GM19397 (cell line): Measurements from ENCODE around the gene RFPL3.
"Not testable (repeated sequence)": the region's sequence is repeated elsewhere in the genome, so short reads cannot be mapped to it uniquely, and the experiment has no call there.

ENCODE experiments used
- ATAC-seq: cut with Tn5 transposase; IDR thresholded peaks from one replicate; pipeline ENCODE4 v1.9.1; 2021; ENCODE audit warnings: mild to moderate bottlenecking, moderate library complexity; ENCODE audit not compliant: unreplicated experiment

The RFPL3 gene

GRCh38 chr22:32329202-32329645 lies 28.4 kb upstream of the RFPL3 start:
- ATAC-seq = no peak

GRCh38 chr22:32331236-32331917 lies 26.3 kb upstream of the RFPL3 start:
- ATAC-seq = no peak

- ATAC-seq = no peak
Measured at GRCh38 chr22:32331918-32332725, 25.5 kb upstream of the RFPL3 start.

GRCh38 chr22:32333141-32333768 lies 24.4 kb upstream of the RFPL3 start:
- no peak for ATAC-seq

- ATAC-seq = no peak
Measured at GRCh38 chr22:32333769-32334659, 23.7 kb upstream of the RFPL3 start.

GRCh38 chr22:32334660-32335365 lies 22.9 kb upstream of the RFPL3 start:
- ATAC-seq = no peak

- no peak for ATAC-seq
Measured at GRCh38 chr22:32335471-32335870, 22.2 kb upstream of the RFPL3 start.

- no peak for ATAC-seq
Measured at GRCh38 chr22:32336121-32336603, 21.5 kb upstream of the RFPL3 start.

- ATAC-seq = no peak
Measured at GRCh38 chr22:32336771-32337424, 20.8 kb upstream of the RFPL3 start.

- ATAC-seq = not testable (repeated sequence)
Measured at GRCh38 chr22:32337425-32337824, 20.2 kb upstream of the RFPL3 start.

- no peak for ATAC-seq
Measured at GRCh38 chr22:32338757-32339156, 18.9 kb upstream of the RFPL3 start.

GRCh38 chr22:32339190-32340012 lies 18.3 kb upstream of the RFPL3 start:
- no peak for ATAC-seq

- ATAC-seq = no peak
Measured at GRCh38 chr22:32340411-32340810, 17.3 kb upstream of the RFPL3 start.

GRCh38 chr22:32341122-32341740 lies 16.4 kb upstream of the RFPL3 start:
- no peak for ATAC-seq

- no peak for ATAC-seq
Measured at GRCh38 chr22:32342977-32343376, 14.7 kb upstream of the RFPL3 start.

GRCh38 chr22:32343941-32344340 lies 13.7 kb upstream of the RFPL3 start:
- ATAC-seq = no peak

- no peak for ATAC-seq
Measured at GRCh38 chr22:32348031-32348611, 9.5 kb upstream of the RFPL3 start.

GRCh38 chr22:32351875-32352274 lies 5.8 kb upstream of the RFPL3 start:
- ATAC-seq = not testable (repeated sequence)
